Stimulated activated CD4-positive, alpha-beta T cell treated with anti-CD3 and anti-CD28 coated beads, Interleukin-12 subunit alpha, Interleukin-12 subunit beta, amount 100 ng/mL, for 48 hours (primary cell): ENCODE measurements around the gene CMPK2.
"Not testable (repeated sequence)": the region's sequence is repeated elsewhere in the genome, so short reads cannot be mapped to it uniquely, and the experiment has no call there.

Source experiments
- DNase-seq, 3 donors: peaks; one replicate each; pipeline ENCODE4 v3.0.0-alpha.2; 2020; ENCODE audit warnings: low read depth in 2 of 3, low spot score in 1 of 3

CMPK2 gene, protein sequence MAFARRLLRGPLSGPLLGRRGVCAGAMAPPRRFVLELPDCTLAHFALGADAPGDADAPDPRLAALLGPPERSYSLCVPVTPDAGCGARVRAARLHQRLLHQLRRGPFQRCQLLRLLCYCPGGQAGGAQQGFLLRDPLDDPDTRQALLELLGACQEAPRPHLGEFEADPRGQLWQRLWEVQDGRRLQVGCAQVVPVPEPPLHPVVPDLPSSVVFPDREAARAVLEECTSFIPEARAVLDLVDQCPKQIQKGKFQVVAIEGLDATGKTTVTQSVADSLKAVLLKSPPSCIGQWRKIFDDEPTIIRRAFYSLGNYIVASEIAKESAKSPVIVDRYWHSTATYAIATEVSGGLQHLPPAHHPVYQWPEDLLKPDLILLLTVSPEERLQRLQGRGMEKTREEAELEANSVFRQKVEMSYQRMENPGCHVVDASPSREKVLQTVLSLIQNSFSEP

GRCh38 chr2:6865346-6866274 lies at the start of gene CMPK2:
Gene CMPK2, minus strand, starts transcription at chr2:6865907. Its CDS starts 211 bp downstream, at chr2:6865696.
- peak; percentile 58 to 75 (median 67) for DNase-seq

DNA sequence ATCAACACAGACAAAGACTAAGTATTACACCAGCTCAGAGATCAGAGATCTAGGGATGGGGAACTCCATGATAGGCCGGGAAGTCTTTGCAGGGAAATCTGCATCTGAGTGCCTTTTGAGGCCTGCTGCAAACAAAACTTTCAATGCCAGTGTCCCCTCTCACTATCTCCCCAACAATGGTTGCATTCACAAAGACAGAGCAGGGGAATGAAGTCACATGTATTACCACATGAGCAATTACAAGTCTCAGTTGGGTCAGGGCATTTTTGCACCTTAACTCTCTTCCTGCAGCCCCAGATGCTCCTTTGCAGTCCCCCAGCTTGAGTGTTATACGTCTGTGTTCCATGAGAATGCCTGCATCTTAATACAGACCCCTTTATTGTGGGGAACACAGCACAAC lies 49.7 kb upstream of the CMPK2 start:
- no peak for DNase-seq

- DNase-seq, result no peak
Observed at GRCh38 chr2:6914828-6915227, 49.1 kb upstream of the CMPK2 start.

DNA sequence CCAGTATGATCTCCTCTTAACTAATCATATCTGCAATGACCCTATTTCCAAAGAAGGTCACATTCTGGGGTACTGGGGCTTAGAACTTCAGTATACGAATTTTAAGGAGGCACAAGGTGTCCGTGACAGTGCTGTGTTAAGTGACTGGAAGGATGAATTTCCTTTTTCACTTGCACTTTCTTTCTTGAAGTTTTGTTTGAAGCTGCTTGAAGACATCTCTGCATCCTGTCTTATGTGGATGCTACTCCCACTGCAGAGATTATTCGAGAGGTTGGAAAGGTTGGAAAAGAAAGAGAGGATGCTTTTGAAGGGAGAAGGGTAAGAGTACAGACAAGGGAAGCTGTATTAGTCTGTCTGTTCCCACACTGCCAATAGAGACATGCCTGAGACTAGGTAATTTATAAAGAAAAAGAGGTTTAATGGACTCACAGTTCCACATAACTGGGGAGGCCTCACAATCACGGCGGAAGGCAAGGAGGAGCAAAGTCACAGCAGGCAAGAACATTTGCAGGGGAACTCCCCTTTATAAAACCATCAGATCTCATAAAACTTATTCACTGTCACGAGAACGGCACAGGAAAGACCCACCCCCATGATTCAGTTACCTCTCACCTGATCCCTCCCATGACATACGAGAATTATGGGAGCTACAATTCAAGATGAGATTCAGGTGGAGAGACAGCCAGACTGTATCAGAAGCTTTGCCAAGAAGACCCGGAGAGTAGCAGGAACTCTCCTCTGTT lies 47.9 kb upstream of the CMPK2 start:
- DNase-seq, result peak in 1 of 3 donors; percentile 44

DNA sequence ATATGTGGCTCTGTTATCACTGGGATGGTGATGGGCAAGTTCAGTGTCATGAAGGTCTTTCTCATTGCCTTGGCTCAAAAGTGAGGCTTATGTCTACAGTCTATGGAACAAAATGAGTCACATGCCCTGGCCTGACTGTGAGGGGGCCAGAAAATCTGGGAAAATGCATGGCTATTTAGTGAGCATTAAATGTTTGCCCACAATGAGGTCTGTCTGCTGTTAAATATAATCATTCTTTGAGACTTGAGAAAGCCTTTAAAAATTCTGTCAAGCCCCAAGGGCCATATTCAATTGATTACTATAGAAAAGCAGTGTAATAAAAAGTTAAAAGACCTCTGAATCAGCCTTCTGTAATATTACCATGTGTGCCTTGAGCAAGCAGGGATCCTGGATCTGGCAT lies 46.0 kb upstream of the CMPK2 start:
- no peak for DNase-seq

DNA sequence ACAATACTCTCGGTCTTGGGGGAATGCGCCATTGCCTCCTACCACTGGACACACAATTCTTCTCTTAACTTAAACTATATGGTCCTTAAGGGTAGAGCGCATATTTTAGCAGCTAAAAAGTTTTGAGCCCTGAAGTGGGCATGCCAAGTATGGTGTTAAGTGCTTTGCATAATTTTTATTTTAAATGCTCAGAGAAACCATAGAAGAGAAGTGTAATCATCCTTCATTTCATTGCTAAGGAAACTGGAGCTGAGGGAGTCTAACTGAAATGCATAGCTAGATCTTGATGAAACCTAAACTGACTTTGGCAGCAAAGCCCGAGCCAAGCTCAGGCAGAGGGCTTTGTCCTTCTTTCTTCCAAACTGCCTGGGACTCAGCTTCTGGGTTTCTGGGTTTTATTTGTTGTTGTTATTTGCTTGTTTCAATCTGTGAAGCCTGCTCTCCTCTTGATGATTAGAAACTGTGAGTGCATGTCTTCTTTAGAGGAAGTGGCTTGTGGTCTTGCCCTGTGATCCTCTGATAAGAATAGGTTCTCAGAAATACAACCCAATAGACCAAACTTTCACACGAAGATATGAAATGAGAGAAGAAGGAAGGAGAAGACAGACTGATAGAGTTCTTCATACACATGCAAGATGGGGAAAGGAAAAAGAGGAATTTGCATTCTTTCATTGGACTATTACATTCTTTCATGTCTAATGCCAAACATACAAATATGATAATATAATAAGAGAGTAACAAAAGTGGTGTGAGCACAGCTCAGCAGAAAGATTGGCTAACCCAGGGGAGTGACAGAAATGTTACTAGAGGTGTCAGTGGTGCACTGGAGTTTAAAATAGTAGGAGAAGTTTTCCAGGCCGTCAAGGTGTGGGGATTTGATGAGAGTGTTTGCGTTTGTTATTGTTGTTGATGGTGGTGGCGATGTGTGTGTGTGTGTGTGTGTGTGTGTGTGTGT lies 44.0 kb upstream of the CMPK2 start:
- DNase-seq, result no peak

DNA sequence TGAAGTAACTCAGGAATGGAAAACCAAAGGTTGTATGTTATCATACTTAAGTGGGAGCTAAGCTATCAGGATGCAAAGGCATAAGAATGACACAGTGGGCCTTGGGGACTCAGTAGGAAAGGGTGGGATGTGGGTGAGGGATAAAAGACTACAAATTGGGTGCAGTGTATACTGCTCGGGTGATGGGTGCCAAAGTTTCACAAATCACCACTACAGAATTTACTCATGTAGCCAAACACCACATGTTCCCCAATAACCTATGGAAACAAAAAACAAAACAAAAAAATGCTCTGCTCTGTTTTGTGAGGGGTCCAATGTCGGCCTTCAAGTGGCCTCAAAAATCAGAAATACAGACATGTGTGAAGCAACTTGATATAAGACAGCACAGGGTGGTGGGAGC lies 42.6 kb upstream of the CMPK2 start:
- no peak for DNase-seq

- DNase-seq, result no peak
Observed at GRCh38 chr2:6906165-6906741, 40.5 kb upstream of the CMPK2 start.

DNA sequence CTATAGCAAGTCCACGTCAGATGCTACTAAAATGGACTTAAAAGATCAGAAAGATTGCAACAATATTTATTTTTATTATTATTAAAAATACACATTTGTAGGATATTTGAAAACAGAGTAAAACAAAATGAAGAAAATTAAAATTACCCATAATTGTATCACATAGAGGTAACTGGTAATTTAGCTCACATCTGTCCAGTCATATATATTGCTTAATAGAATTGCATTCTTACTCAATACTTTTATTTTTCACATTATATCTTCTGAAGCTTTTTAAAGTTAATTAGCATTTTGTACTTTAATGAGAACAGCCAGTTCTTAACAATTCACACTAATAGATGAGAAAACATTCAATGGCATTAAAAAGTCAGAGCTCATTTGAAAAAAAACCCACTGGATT lies 40.0 kb upstream of the CMPK2 start:
- no peak for DNase-seq

- not testable (repeated sequence) for DNase-seq
Observed at GRCh38 chr2:6902581-6902980, 36.9 kb upstream of the CMPK2 start.

- no peak for DNase-seq
Observed at GRCh38 chr2:6896930-6897759, 31.4 kb upstream of the CMPK2 start.

GRCh38 chr2:6893876-6894482 lies 28.3 kb upstream of the CMPK2 start:
- DNase-seq, result no peak

DNA sequence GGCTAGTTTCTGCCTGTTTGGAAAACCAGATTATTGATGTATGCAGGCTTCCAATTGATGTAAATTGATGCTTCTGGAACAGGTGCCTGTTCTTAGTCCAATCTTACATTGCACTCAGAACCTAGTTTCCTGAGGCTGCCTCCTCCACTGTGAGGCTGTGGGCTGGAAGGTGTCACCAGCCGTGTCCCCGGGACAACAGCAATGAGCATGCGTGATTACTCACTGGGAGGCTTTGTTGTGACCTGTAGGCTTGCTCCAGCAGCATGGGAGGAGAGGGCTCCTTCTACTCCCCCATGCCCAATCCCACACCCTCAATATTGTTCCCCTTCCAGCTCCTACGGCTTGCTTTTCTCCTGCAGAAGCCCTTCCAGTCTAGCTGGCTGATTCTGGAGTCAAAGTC lies 23.0 kb upstream of the CMPK2 start:
- DNase-seq, result no peak

GRCh38 chr2:6887751-6888192 lies 22.1 kb upstream of the CMPK2 start:
- DNase-seq, result no peak

DNA sequence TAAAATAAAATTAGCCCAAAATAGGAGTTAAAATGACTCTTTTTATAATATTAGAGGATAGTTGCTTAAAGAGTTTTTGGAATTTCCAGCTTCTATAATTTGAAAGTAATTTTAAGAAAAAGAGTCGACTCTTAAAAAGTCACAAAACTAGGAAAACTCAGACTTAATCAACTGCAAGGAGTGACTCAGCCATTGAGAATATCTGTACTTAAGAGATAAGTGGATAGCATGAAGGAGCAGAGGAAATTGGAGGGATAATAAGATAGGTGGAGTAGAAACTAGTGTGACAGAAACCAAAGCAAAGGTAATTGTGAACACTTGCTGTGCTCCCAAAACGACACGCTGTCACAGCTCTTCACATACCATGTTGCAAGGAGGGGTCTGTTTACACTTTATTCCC lies 20.3 kb upstream of the CMPK2 start:
- no peak for DNase-seq

DNA sequence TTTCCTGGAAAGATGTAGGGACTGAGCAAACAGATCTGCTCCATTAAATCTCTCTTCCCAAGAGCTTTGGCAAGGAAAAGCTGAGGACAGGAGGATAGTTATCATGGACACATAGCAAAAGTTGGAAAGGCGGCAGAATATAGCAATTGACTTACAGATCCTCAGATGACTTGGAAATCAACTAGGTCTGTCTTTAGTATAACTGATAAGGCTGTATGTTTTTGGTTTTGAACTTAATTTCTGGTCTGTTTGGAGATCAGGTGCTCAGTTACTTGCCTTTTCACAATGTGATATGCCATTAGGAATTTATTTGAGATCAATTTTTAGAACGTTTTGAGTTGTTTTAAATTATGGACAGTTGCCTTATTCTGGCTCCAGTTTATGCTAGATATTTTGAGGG lies 19.8 kb upstream of the CMPK2 start:
- DNase-seq, result no peak

DNA sequence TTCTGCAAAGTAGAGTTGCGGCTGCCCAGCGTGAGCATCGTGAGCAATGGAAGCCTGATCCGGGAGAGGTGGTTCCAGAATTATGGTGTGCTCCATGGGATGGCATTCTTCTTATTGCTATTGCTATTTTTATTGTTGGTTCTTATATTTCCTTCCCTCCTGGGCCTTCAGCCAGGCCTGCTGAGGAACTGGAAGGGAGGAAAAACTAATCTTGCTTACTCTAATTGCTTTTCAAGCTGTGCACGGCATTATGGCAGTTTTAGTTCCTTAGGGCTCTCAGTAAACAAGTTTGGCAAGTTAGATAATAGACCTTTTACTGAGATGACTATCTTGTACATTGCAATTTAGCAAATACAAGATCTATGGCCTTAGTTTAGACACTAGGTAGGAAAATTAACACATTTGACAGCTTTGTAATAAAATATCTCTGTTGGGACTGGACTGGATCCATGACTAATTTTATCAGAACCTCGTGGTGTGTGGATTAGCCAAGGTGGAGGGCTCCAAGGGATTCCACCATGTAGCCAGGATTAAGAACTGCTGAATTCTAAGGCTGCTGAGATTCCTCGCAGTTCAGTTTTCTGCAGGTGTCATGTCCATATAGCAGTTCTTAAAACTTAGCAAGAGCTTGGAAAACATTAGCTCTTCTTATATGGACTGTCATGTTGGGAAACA lies 17.9 kb upstream of the CMPK2 start:
- DNase-seq, result no peak

- DNase-seq, result no peak
Observed at GRCh38 chr2:6881516-6881915, 15.8 kb upstream of the CMPK2 start.
